K562 (cell line): Measurements from ENCODE around the gene ADGRE3. TPM values are rescaled to one million over a fixed set of nuclear protein-coding genes. Genes with fewer than 3 reads are reported as not detected.
A peak's percentile ranks its signal among the peaks of the same experiment; 100 is the strongest.

ENCODE experiments used
- ATAC-seq: fragments of 200-7000 bp; cut with Tn5 transposase; 3 replicates; pipeline ENCODE4 v1.9.1; 2020; ENCODE audit warnings: moderate library complexity
- BruUV-seq: library from RNA; stranded (reverse); fragments of 400-500 nt; replicated peaks from 2 replicates; lab custom pipeline; 2021; lab: Mats Ljungman, UMichigan
- CTCF ChIA-PET: fragments of 300-600 bp; formaldehyde crosslinking; extraction: SDS; loops from one replicate; lab custom pipeline; 2021; ENCODE audit warnings: low intra/inter-chr PET ratio; lab: Yijun Ruan, JAX
- POLR2A ChIA-PET: fragments of 300-600, 350-650 bp; sonication (Branson Sonifier 250); formaldehyde crosslinking; extraction: SDS; loops from one replicate; lab custom pipeline; 2021; ENCODE audit warnings: antibody characterized with exemption, inconsistent platforms; lab: Yijun Ruan, JAX
- DNase-seq, 4 experiments: peaks; one replicate each; pipeline versions ENCODE4 v3.0.0 to v3.0.0-alpha.2; 2011 to 2018; ENCODE audit warnings: low spot score in 3 of 4, mixed read lengths in 3 of 4; ENCODE audit errors: extremely low read depth in 1 of 4
- FAIRE-seq: peaks from 2 replicates; lab custom pipeline; 2011; peaks lifted over from hg19 to GRCh38; lab: Jason Lieb, UNC
- H2AFZ ChIP-seq: 2 replicates; pipeline ENCODE4 v1.6.0; 2011; ENCODE audit warnings: low read depth, low read length, control low read depth, inconsistent platforms
- H3K27ac ChIP-seq: fragments of 200-600 bp; 3 replicates; pipeline ENCODE4 v1.8.0; 2011; ENCODE audit warnings: low read depth, mild to moderate bottlenecking, control low read depth, inconsistent platforms, low read length, moderate library complexity, mixed read lengths; ENCODE audit errors: extremely low read depth
- H3K27me3 ChIP-seq, 2 experiments: fragments of 300-600 bp in 1 of 2; 2 replicates in 1 of 2; 3 replicates in 1 of 2; pipeline versions ENCODE4 v1.6.0 to v1.8.0; 2011; ENCODE audit warnings: inconsistent platforms in 2 of 2, low read length in 2 of 2, mild to moderate bottlenecking in 1 of 2, mixed read lengths in 1 of 2, moderate library complexity in 1 of 2; ENCODE audit not compliant: control insufficient read depth in 2 of 2, insufficient read depth in 2 of 2
- H3K36me3 ChIP-seq: fragments of 300-600 bp; 3 replicates; pipeline ENCODE4 v1.8.0; 2011; ENCODE audit warnings: mild to moderate bottlenecking, low read length, inconsistent platforms; ENCODE audit not compliant: control insufficient read depth, insufficient read depth
- H3K4me1 ChIP-seq, 2 experiments: fragments of 200-600 bp in 1 of 2; replicated peaks in 1 of 2; 2 replicates in 1 of 2; 3 replicates in 1 of 2; pipeline versions ENCODE4 v1.5.1 to v1.8.0; 2011; ENCODE audit warnings: inconsistent platforms in 2 of 2, low read length in 2 of 2, mild to moderate bottlenecking in 1 of 2, mixed read lengths in 1 of 2, moderate library complexity in 1 of 2; ENCODE audit not compliant: control insufficient read depth in 2 of 2, insufficient read depth in 2 of 2
- H3K4me2 ChIP-seq: 2 replicates; pipeline ENCODE4 v1.6.1; 2011; ENCODE audit warnings: low read length, control low read depth, inconsistent platforms, mixed read lengths; ENCODE audit not compliant: insufficient read depth
- H3K4me3 ChIP-seq: fragments of 200-600 bp; sonication (generic), shearing (Covaris generic); 2 replicates; pipeline ENCODE4 v1.5.1; 2016; ENCODE audit warnings: control low read depth, inconsistent platforms
- H3K79me2 ChIP-seq: fragments of 200-600 bp; 3 replicates; pipeline ENCODE4 v1.8.0; 2011; ENCODE audit warnings: low read length, inconsistent platforms; ENCODE audit not compliant: control insufficient read depth, insufficient read depth
- H3K9ac ChIP-seq, 2 experiments: 2 replicates each; pipeline versions ENCODE4 v1.6.0 to v1.6.1; 2011; ENCODE audit warnings: low read depth in 2 of 2, low read length in 2 of 2, control low read depth in 1 of 2, inconsistent platforms in 1 of 2, mild to moderate bottlenecking in 1 of 2, mixed read lengths in 1 of 2; ENCODE audit not compliant: insufficient read depth in 1 of 2
- H3K9me1 ChIP-seq: one replicate; pipeline ENCODE4 v1.6.0; 2011; ENCODE audit warnings: inconsistent platforms, mild to moderate bottlenecking, low read length, moderate library complexity; ENCODE audit not compliant: control insufficient read depth, insufficient read depth
- H3K9me3 ChIP-seq: replicated peaks from 2 replicates; pipeline ENCODE4 v1.5.1; 2011; ENCODE audit warnings: low read depth, low read length, inconsistent platforms; ENCODE audit not compliant: control insufficient read depth, insufficient read depth
- H4K20me1 ChIP-seq: replicated peaks from 2 replicates; pipeline ENCODE4 v1.6.1; 2011; ENCODE audit warnings: low read length, inconsistent platforms, mixed read lengths; ENCODE audit not compliant: control insufficient read depth, insufficient read depth
- EHMT2 ChIP-seq: fragments of 450-650 bp; IDR thresholded peaks from 2 replicates; pipeline ENCODE4 v1.6.1; 2018; ENCODE audit warnings: antibody characterized with exemption
- MEF2D ChIP-seq: conservative IDR thresholded peaks from 2 replicates; pipeline ENCODE4 v1.6.1; 2016; ENCODE audit warnings: low read depth, missing genetic modification characterization, missing compliant biosample characterization
- NCOR1 ChIP-seq: fragments of 450-650 bp; IDR thresholded peaks from 2 replicates; pipeline ENCODE4 v1.6.1; 2016; ENCODE audit warnings: mild to moderate bottlenecking, moderate library complexity
- TCF3 ChIP-seq: sonication (generic); formaldehyde crosslinking; IDR thresholded peaks from 2 replicates; pipeline ENCODE4 v1.4.0; 2020; ENCODE audit warnings: mild to moderate bottlenecking, missing genetic modification reagents
- ZC3H8 ChIP-seq: fragments of 450-650 bp; IDR thresholded peaks from 2 replicates; pipeline ENCODE4 v1.6.1; 2017
- ZNF133 ChIP-seq: fragments of 250-450 bp; sonication (Bioruptor Pico); IDR thresholded peaks from 2 replicates; pipeline ENCODE4 v1.4.0; 2020; ENCODE audit warnings: mild to moderate bottlenecking
- ZNF274 ChIP-seq: IDR thresholded peaks from 2 replicates; pipeline ENCODE4 v1.6.1; 2011; ENCODE audit warnings: low read depth, mild to moderate bottlenecking, low read length, moderate library complexity, borderline replicate concordance
- WGBS: fragments of 100-300 bp; shearing (Covaris generic); methylation state at CpG from one replicate; pipeline ENCODE4 v1.1.6; 2016; ENCODE audit warnings: low coverage, mixed read lengths; ENCODE audit not compliant: insufficient coverage; ENCODE audit errors: missing lambda C conversion rate; 5-methylcytosine and 5-hydroxymethylcytosine counted together
- in situ Hi-C: fragments of 300-500 bp; cut with MboI; formaldehyde crosslinking; loops from 4 replicates; pipeline ENCODE4 v1.15.0; 2018; ENCODE audit warnings: inconsistent platforms, mixed read lengths
- intact Hi-C: fragments of 100-400 bp; cut with micrococcal nuclease; formaldehyde crosslinking; loops from 2 replicates; pipeline ENCODE4 v1.14.2; 2022
- polyA plus RNA-seq, 8 experiments: library from polyadenylated mRNA; depleted of rRNA in 4 of 8; stranded (reverse) in 5 of 8; unstranded in 3 of 8; fragments of >200 nt; fragmentation: Nextera tagmentation in 2 of 8; fragmentation: Illumina TruSeq in 1 of 8; extraction: Ambion mirVana in 2 of 8; extraction: Trizol in 1 of 8; gene quantifications; 2 replicates each; pipeline versions ENCODE4 v1.2.1 to v1.2.3, GENCODE V29; 2011 to 2014; ENCODE audit warnings: inconsistent platforms in 1 of 8, missing spikeins in 1 of 8
- total RNA-seq, 7 experiments: library from RNA; depleted of rRNA in 6 of 7; stranded (reverse); fragments of >200 nt in 6 of 7; fragmentation: Illumina TruSeq in 2 of 7; extraction: Trizol in 2 of 7; gene quantifications; 2 replicates each; pipeline versions ENCODE4 v1.2.1 to v1.2.3, GENCODE V29; 2011 to 2021; ENCODE audit warnings: low replicate concordance in 1 of 7
- TF ChIP-seq, protein P1 (sequence below): fragments of 450-650 bp; formaldehyde crosslinking; IDR thresholded peaks from 2 replicates; pipeline ENCODE4 v1.4.0; 2020; ENCODE audit warnings: mild to moderate bottlenecking
- TF ChIP-seq, protein P2 (sequence below), 2 experiments: fragments of 450-650 bp; IDR thresholded peaks; 2 replicates each; pipeline ENCODE4 v1.6.1; 2018; ENCODE audit warnings: mild to moderate bottlenecking in 2 of 2, low read depth in 1 of 2; ENCODE audit not compliant: partially characterized antibody in 2 of 2
- TF ChIP-seq, protein P3 (sequence below): fragments of 450-650 bp; formaldehyde crosslinking; IDR thresholded peaks from 2 replicates; pipeline ENCODE4 v1.4.0; 2020; ENCODE audit warnings: mild to moderate bottlenecking, moderate library complexity
- TF ChIP-seq, protein P4 (sequence below): fragments of 250-450 bp; sonication (Bioruptor Pico); IDR thresholded peaks from 2 replicates; pipeline ENCODE4 v1.5.0; 2021; ENCODE audit warnings: mild to moderate bottlenecking, borderline replicate concordance

ADGRE3 gene
- total and polyA plus RNA-seq, 9 of the 15 experiments (the other 6 are each of a cell fraction or from before 2014, with no cell fraction given): not detected

DNA sequence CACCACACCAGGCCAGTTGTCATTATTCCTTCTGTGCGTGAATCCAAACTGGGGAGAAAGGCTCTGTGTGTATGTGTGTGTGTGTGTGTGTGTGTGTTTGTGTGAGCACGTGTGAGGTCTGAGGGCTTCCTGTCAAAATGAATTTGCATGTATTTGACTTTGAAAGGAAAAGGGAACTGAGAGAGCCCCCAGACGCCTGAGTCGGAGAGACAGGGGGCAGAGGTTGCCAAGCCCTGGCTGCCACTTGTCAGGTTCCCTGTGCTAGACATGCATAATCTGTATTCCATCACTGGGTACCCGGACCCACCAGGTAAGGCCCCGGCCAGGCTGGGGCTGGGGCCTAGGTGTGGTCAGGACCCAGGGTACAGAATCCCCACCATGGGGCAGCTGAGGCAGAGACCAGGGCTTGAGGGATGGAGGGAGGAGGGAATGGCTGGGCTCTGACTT, 91.7 kb downstream of the ADGRE3 start, which contains the start of gene CLEC17A (continued):
- TF ChIP-seq, protein P1, sequence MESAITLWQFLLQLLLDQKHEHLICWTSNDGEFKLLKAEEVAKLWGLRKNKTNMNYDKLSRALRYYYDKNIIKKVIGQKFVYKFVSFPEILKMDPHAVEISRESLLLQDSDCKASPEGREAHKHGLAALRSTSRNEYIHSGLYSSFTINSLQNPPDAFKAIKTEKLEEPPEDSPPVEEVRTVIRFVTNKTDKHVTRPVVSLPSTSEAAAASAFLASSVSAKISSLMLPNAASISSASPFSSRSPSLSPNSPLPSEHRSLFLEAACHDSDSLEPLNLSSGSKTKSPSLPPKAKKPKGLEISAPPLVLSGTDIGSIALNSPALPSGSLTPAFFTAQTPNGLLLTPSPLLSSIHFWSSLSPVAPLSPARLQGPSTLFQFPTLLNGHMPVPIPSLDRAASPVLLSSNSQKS (CRISPR knock-in tag): no peak
- no peak for TF ChIP-seq ZC3H8
- TF ChIP-seq, protein P2, sequence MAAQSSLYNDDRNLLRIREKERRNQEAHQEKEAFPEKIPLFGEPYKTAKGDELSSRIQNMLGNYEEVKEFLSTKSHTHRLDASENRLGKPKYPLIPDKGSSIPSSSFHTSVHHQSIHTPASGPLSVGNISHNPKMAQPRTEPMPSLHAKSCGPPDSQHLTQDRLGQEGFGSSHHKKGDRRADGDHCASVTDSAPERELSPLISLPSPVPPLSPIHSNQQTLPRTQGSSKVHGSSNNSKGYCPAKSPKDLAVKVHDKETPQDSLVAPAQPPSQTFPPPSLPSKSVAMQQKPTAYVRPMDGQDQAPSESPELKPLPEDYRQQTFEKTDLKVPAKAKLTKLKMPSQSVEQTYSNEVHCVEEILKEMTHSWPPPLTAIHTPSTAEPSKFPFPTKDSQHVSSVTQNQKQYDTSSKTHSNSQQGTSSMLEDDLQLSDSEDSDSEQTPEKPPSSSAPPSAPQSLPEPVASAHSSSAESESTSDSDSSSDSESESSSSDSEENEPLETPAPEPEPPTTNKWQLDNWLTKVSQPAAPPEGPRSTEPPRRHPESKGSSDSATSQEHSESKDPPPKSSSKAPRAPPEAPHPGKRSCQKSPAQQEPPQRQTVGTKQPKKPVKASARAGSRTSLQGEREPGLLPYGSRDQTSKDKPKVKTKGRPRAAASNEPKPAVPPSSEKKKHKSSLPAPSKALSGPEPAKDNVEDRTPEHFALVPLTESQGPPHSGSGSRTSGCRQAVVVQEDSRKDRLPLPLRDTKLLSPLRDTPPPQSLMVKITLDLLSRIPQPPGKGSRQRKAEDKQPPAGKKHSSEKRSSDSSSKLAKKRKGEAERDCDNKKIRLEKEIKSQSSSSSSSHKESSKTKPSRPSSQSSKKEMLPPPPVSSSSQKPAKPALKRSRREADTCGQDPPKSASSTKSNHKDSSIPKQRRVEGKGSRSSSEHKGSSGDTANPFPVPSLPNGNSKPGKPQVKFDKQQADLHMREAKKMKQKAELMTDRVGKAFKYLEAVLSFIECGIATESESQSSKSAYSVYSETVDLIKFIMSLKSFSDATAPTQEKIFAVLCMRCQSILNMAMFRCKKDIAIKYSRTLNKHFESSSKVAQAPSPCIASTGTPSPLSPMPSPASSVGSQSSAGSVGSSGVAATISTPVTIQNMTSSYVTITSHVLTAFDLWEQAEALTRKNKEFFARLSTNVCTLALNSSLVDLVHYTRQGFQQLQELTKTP (IDR thresholded peaks at IDR 0.05; ENCODE audit: low read depth in 1 of 2, partially characterized antibody in 2 of 2): no peak

DNA sequence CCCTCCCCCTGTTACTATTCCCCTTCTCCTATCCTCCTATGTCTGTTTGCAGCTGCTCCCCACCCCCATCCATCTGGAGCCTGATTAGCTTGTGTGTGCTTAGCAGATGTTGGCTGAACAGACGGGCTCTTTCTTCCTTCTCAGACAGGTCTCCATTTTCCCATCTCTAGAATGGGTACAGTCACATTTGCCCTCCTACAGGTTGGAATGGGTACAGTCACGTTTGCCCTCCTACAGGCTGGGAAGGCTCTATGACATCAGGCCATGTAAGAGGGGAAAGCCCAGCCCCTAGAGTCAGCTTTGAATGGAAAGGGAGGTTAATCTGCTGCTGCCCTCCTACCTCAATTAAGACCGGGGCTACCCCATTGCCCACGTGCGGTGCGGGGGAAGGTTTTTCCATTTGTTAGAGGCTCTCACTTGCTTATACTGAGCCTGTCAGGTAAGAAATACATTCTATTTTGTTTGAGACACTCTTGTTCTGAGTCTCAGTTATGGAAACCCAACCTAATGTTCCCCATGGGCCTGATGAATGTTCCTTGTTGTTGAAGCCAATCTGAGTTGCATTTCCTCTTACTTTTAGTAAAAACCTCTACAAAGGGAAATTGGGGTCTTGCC, 93.9 kb downstream of the ADGRE3 start:
- H3K4me2 ChIP-seq: no peak overlapping the region
- no peaks in the 10 kb centered on the region for H3K79me2 ChIP-seq
- POLR2A ChIA-PET: interaction anchor here (0.7 kb wide), 1 partner anchor 8 kb away, joined by 3 read pairs; no protein-coding TSS in a partner anchor
- no peaks in the 10 kb centered on the region for H3K9me3 ChIP-seq
- H4K20me1 ChIP-seq: no peaks in the 10 kb centered on the region; the same call in 1 of the 2 replicates
- no peak overlapping the region for H3K27ac ChIP-seq
- peak; percentile 37 to 60 (median 49) for DNase-seq
- no peak overlapping the region for H3K4me3 ChIP-seq
- no peak for FAIRE-seq
- peaks cover 0 to 5% of the 10 kb centered on the region in 2 experiments; a peak in 1 of 5 replicates for H3K27me3 ChIP-seq
- no TSS peak for BruUV-seq
- no peaks in the 10 kb centered on the region for H3K9me1 ChIP-seq
- CTCF ChIA-PET: no interaction called here
- WGBS: 11% methylated on average over 6 of the region's 6 CpGs
- in situ Hi-C loops (no loop called here), intact Hi-C loops (no loop called here)
- H3K4me1 ChIP-seq: no peaks in the 10 kb centered on the region; a peak in 1 of 5 replicates
- no peak for ATAC-seq
- H3K36me3 ChIP-seq: no peaks in the 10 kb centered on the region
- H3K9ac ChIP-seq: no peak overlapping the region
- no peak overlapping the region for H2AFZ ChIP-seq
- TF ChIP-seq NCOR1 (peak; percentile 41), ZNF274 (no peak), EHMT2 (no peak), MEF2D (tag) (no peak), ZNF133 (CRISPR knock-in tag) (no peak), TCF3 (CRISPR knock-in tag) (0 out of 2 replicates have a peak, but pooled peaks have one; percentile 44)
- TF ChIP-seq, protein P3, sequence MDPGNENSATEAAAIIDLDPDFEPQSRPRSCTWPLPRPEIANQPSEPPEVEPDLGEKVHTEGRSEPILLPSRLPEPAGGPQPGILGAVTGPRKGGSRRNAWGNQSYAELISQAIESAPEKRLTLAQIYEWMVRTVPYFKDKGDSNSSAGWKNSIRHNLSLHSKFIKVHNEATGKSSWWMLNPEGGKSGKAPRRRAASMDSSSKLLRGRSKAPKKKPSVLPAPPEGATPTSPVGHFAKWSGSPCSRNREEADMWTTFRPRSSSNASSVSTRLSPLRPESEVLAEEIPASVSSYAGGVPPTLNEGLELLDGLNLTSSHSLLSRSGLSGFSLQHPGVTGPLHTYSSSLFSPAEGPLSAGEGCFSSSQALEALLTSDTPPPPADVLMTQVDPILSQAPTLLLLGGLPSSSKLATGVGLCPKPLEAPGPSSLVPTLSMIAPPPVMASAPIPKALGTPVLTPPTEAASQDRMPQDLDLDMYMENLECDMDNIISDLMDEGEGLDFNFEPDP (CRISPR knock-in tag): no peak
- TF ChIP-seq, protein P4, sequence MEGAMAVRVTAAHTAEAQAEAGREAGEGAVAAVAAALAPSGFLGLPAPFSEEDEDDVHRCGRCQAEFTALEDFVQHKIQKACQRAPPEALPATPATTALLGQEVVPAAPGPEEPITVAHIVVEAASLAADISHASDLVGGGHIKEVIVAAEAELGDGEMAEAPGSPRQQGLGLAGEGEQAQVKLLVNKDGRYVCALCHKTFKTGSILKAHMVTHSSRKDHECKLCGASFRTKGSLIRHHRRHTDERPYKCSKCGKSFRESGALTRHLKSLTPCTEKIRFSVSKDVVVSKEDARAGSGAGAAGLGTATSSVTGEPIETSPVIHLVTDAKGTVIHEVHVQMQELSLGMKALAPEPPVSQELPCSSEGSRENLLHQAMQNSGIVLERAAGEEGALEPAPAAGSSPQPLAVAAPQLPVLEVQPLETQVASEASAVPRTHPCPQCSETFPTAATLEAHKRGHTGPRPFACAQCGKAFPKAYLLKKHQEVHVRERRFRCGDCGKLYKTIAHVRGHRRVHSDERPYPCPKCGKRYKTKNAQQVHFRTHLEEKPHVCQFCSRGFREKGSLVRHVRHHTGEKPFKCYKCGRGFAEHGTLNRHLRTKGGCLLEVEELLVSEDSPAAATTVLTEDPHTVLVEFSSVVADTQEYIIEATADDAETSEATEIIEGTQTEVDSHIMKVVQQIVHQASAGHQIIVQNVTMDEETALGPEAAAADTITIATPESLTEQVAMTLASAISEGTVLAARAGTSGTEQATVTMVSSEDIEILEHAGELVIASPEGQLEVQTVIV (CRISPR knock-in tag): no peak
